ENCODE results near the gene GYS2. TPM values are rescaled to one million over a fixed set of nuclear protein-coding genes. Genes with fewer than 3 reads are reported as not detected.
"Not testable (repeated sequence)": the region's sequence is repeated elsewhere in the genome, so short reads cannot be mapped to it uniquely, and the experiment has no call there.

The GYS2 gene
- total and polyA plus RNA-seq, 7 experiments from 2014 or later = 0.12 to 0.27 TPM; not detected in 5

DNA sequence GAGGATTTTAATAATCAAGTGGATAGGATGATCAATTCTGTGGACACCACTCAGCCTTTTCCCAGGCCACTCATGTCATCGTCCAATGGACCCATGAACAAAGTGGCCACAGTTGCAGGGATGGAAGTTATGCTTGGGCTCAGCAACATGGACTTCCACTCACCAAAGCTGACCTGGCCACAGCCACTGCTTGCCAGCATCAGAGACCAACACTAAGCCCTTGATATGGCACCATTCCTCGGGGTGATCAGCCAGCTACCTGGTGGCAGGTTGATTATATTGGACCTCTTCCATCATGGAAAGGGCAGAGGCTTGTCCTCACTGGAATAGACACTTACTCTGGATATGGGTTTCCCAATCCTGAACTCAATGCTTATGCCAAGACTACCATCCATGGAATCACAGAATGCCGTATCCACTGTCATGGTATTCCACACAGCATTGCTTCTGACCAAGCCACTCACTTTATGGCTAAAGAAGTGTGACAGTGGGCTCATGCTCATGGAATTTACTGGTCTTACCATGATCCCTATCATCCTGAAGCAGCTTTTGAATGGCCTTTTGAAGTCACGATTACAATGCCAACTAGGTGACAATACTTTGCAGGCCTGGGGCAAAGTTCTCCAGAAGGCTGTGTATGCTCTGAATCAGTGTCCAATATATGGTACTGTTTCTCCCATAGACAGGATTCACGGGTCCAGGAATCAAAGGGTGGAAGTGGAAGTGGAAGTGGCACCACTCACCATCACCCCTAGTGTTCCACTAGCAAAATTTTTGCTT, 20.1 kb downstream of the GYS2 start:
- DNase-seq; H3K27ac Mint-ChIP-seq; ATAC-seq; H3K36me3 ChIP-seq (ENCODE audit: control insufficient read depth in 2 of 3, insufficient read depth in 3 of 3, low read length in 3 of 3); H3K4me1 Mint-ChIP-seq; H3K27ac ChIP-seq (ENCODE audit: low read depth, low read length); H3K4me1 ChIP-seq (ENCODE audit: control insufficient read depth in 2 of 2, insufficient read depth in 2 of 2, low read length in 2 of 2); H3K4me3 ChIP-seq (ENCODE audit: low read length); H3K4me3 Mint-ChIP-seq; CTCF ChIA-PET; H3K27me3 ChIP-seq (ENCODE audit: control insufficient read depth in 2 of 2, insufficient read depth in 2 of 2, low read length in 2 of 2); intact Hi-C loops (cut with micrococcal nuclease); H3K9me3 ChIP-seq (ENCODE audit: control insufficient read depth in 2 of 3, low read length in 3 of 3); POLR2A ChIA-PET: not testable (repeated sequence)
- peaks cover 4 to 19% (median 13%) of the 10 kb centered on the region in 5 donors for H3K27me3 Mint-ChIP-seq
- H3K36me3 Mint-ChIP-seq = peaks cover 0 to 10% (median 10%) of the 10 kb centered on the region in 5 donors
- peaks cover 0 to 13% (median 2%) of the 10 kb centered on the region in 11 donors for H3K9me3 Mint-ChIP-seq

DNA sequence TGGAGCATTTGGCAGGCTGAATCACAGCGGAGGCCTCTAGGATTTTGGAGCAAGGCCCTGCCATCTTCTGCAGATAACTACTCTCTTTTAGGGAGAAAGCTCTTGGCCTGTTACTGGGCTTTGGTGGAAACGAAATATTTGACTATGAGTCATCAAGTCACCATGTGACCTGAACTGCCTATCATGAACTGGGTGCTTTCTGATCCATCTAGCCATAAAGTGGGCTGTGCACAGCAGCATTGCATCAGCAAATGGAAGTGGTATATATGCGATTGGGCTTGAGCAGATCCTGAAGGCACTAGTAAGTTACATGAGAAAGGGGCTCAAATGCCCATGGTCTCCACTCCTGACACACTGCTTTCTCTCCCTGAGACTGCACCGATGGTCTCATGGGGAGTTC, 21.1 kb downstream of the GYS2 start:
- Mint-ChIP-seq H3K27ac (no peak overlapping the region), H3K36me3 (peaks cover 0 to 11% (median 10%) of the 10 kb centered on the region in 5 donors), H3K4me1 (peaks cover 0 to 6% (median 0%) of the 10 kb centered on the region in 7 donors), H3K4me3 (no peak overlapping the region), H3K27me3 (peaks cover 4 to 19% (median 16%) of the 10 kb centered on the region in 5 donors), H3K9me3 (peaks cover 0 to 13% (median 0%) of the 10 kb centered on the region in 11 donors)
- H3K4me3 ChIP-seq (ENCODE audit: low read length) = no peak overlapping the region
- H3K36me3 ChIP-seq (ENCODE audit: control insufficient read depth in 2 of 3, insufficient read depth in 3 of 3, low read length in 3 of 3) = no peaks in the 10 kb centered on the region
- ATAC-seq = no peak
- no peak overlapping the region for H3K27ac ChIP-seq (ENCODE audit: low read depth, low read length)
- ChIA-PET CTCF (interaction anchor here (0.6 kb wide), 1 partner anchor 603 kb away, joined by 4 read pairs; no protein-coding TSS in a partner anchor), POLR2A (no interaction called here)
- DNase-seq = no peak
- no peaks in the 10 kb centered on the region for H3K4me1 ChIP-seq (ENCODE audit: control insufficient read depth in 2 of 2, insufficient read depth in 2 of 2, low read length in 2 of 2)
- intact Hi-C loops (cut with micrococcal nuclease) = no loop called here
- no peaks in the 10 kb centered on the region for H3K27me3 ChIP-seq (ENCODE audit: control insufficient read depth in 2 of 2, insufficient read depth in 2 of 2, low read length in 2 of 2)
- no peaks in the 10 kb centered on the region for H3K9me3 ChIP-seq (ENCODE audit: control insufficient read depth in 2 of 3, low read length in 3 of 3)

- H3K27ac Mint-ChIP-seq = no peak overlapping the region
- Histone ChIP-seq H3K4me3 (ENCODE audit: low read length) (no peak overlapping the region), H3K27me3 (ENCODE audit: control insufficient read depth in 2 of 2, insufficient read depth in 2 of 2, low read length in 2 of 2) (peaks cover 0 to 3% of the 10 kb centered on the region in 2 donors), H3K36me3 (ENCODE audit: control insufficient read depth in 2 of 3, insufficient read depth in 3 of 3, low read length in 3 of 3) (no peaks in the 10 kb centered on the region), H3K27ac (ENCODE audit: low read depth, low read length) (no peak overlapping the region), H3K9me3 (ENCODE audit: control insufficient read depth in 2 of 3, low read length in 3 of 3) (no peaks in the 10 kb centered on the region), H3K4me1 (ENCODE audit: control insufficient read depth in 2 of 2, insufficient read depth in 2 of 2, low read length in 2 of 2) (no peaks in the 10 kb centered on the region)
- peaks cover 0 to 11% (median 8%) of the 10 kb centered on the region in 5 donors for H3K36me3 Mint-ChIP-seq
- ATAC-seq = no peak
- DNase-seq = no peak
- ChIA-PET POLR2A (no interaction called here), CTCF (no interaction called here)
- H3K4me1 Mint-ChIP-seq = peaks cover 0 to 6% (median 0%) of the 10 kb centered on the region in 7 donors
- H3K9me3 Mint-ChIP-seq = peaks cover 0 to 5% (median 0%) of the 10 kb centered on the region in 11 donors
- H3K4me3 Mint-ChIP-seq = no peak overlapping the region
- intact Hi-C loops (cut with micrococcal nuclease) = no loop called here
- peaks cover 5 to 26% (median 17%) of the 10 kb centered on the region in 5 donors for H3K27me3 Mint-ChIP-seq
Observed at GRCh38 chr12:21580748-21581516, 23.7 kb downstream of the GYS2 start.

DNA sequence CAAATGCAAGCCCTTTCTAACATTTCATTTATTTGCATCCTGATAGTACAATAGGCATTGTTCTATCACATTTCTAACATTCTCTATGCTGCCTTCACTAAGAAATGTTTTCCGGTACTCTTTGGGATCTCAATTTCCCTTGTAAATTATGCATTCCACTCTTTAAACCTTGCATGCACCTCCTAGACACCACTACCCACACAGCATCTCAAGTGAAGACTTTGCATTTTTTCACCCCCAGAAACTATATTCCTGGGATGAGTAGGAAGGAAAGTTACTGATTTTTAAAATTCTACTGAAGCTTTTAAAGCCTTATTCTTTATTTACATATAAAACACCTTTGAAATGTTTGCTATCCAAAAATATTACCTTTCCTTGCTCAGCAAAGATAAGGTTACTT, 27.1 kb downstream of the GYS2 start:
- DNase-seq (no peak), ATAC-seq (no peak)
- H3K27me3 ChIP-seq (ENCODE audit: control insufficient read depth in 2 of 2, insufficient read depth in 2 of 2, low read length in 2 of 2) = peaks cover 0 to 3% of the 10 kb centered on the region in 2 donors
- H3K4me3 ChIP-seq (ENCODE audit: low read length) = no peak overlapping the region
- no peaks in the 10 kb centered on the region for H3K36me3 ChIP-seq (ENCODE audit: control insufficient read depth in 2 of 3, insufficient read depth in 3 of 3, low read length in 3 of 3)
- no peaks in the 10 kb centered on the region for H3K9me3 ChIP-seq (ENCODE audit: control insufficient read depth in 2 of 3, low read length in 3 of 3)
- Mint-ChIP-seq H3K36me3 (peaks cover 0 to 11% (median 8%) of the 10 kb centered on the region in 5 donors), H3K4me3 (no peak overlapping the region), H3K4me1 (peaks cover 0 to 6% (median 0%) of the 10 kb centered on the region in 7 donors), H3K27me3 (peaks cover 0 to 30% (median 8%) of the 10 kb centered on the region in 5 donors), H3K9me3 (peaks cover 0 to 5% (median 0%) of the 10 kb centered on the region in 11 donors), H3K27ac (no peak overlapping the region)
- CTCF ChIA-PET = no interaction called here
- intact Hi-C loops (cut with micrococcal nuclease) = no loop called here
- POLR2A ChIA-PET = interaction anchor here (0.6 kb wide), 1 partner anchor 836 kb away, joined by 5 read pairs; no protein-coding TSS in a partner anchor
- no peaks in the 10 kb centered on the region for H3K4me1 ChIP-seq (ENCODE audit: control insufficient read depth in 2 of 2, insufficient read depth in 2 of 2, low read length in 2 of 2)
- no peak overlapping the region for H3K27ac ChIP-seq (ENCODE audit: low read depth, low read length)

DNA sequence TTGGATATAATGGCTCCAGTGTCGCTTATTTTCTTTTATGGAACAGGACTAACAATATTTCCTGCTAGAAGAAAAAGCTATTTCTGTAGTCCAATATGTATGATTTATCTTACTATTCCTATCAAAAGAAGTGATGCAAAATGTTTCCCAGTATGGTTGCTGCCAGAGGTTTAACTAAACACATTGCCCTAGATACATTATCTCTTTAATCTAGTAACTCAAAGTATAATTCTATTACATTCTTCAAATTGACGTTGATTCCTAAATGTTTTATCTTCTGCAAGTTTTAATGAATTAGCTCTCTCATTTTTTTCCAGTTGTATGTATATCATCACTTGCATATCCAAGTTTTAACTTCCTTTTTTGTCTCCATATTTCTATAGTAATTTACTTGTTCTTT, 28.2 kb downstream of the GYS2 start:
- Mint-ChIP-seq H3K4me1 (peaks cover 0 to 6% (median 0%) of the 10 kb centered on the region in 7 donors), H3K27ac (no peak overlapping the region), H3K27me3 (peaks cover 0 to 24% (median 5%) of the 10 kb centered on the region in 5 donors), H3K36me3 (peaks cover 0 to 8% (median 8%) of the 10 kb centered on the region in 5 donors), H3K9me3 (peaks cover 0 to 5% (median 0%) of the 10 kb centered on the region in 11 donors), H3K4me3 (no peak overlapping the region)
- Histone ChIP-seq H3K27ac (ENCODE audit: low read depth, low read length) (no peak overlapping the region), H3K4me1 (ENCODE audit: control insufficient read depth in 2 of 2, insufficient read depth in 2 of 2, low read length in 2 of 2) (no peaks in the 10 kb centered on the region), H3K9me3 (ENCODE audit: control insufficient read depth in 2 of 3, low read length in 3 of 3) (no peaks in the 10 kb centered on the region), H3K27me3 (ENCODE audit: control insufficient read depth in 2 of 2, insufficient read depth in 2 of 2, low read length in 2 of 2) (peaks cover 0 to 3% of the 10 kb centered on the region in 2 donors), H3K4me3 (ENCODE audit: low read length) (no peak overlapping the region), H3K36me3 (ENCODE audit: control insufficient read depth in 2 of 3, insufficient read depth in 3 of 3, low read length in 3 of 3) (no peaks in the 10 kb centered on the region)
- DNase-seq (no peak), ATAC-seq (no peak)
- ChIA-PET CTCF (no interaction called here), POLR2A (interaction anchor here (0.7 kb wide), 1 partner anchor 11 kb away, joined by 3 read pairs; no protein-coding TSS in a partner anchor)
- intact Hi-C loops (cut with micrococcal nuclease) = no loop called here

- Histone ChIP-seq H3K4me3 (ENCODE audit: low read length) (no peak overlapping the region), H3K4me1 (ENCODE audit: control insufficient read depth in 2 of 2, insufficient read depth in 2 of 2, low read length in 2 of 2) (no peaks in the 10 kb centered on the region), H3K36me3 (ENCODE audit: control insufficient read depth in 2 of 3, insufficient read depth in 3 of 3, low read length in 3 of 3) (no peaks in the 10 kb centered on the region), H3K9me3 (ENCODE audit: control insufficient read depth in 2 of 3, low read length in 3 of 3) (no peaks in the 10 kb centered on the region), H3K27me3 (ENCODE audit: control insufficient read depth in 2 of 2, insufficient read depth in 2 of 2, low read length in 2 of 2) (peaks cover 0 to 6% of the 10 kb centered on the region in 2 donors), H3K27ac (ENCODE audit: low read depth, low read length) (no peak overlapping the region)
- Mint-ChIP-seq H3K27me3 (peaks cover 0 to 14% (median 0%) of the 10 kb centered on the region in 5 donors), H3K9me3 (peaks cover 0 to 2% (median 0%) of the 10 kb centered on the region in 11 donors), H3K4me1 (no peaks in the 10 kb centered on the region), H3K4me3 (no peak overlapping the region), H3K27ac (no peak overlapping the region), H3K36me3 (peaks cover 0 to 3% (median 0%) of the 10 kb centered on the region in 5 donors)
- POLR2A ChIA-PET = no interaction called here
- DNase-seq (no peak), ATAC-seq (no peak)
- CTCF ChIA-PET = no interaction called here
- intact Hi-C loops (cut with micrococcal nuclease) = no loop called here
Observed at GRCh38 chr12:21573733-21574358, 30.8 kb downstream of the GYS2 start.

All from naive thymus-derived CD4-positive, alpha-beta T cell (primary cell).